GM20431 (cell line): ENCODE results near the gene COL21A1.
"Not testable (repeated sequence)": the region's sequence is repeated elsewhere in the genome, so short reads cannot be mapped to it uniquely, and the experiment has no call there.

Experiments
- in situ Hi-C: fragments of 300-500 bp; cut with MseI, MboI; formaldehyde crosslinking; loops from one replicate; pipeline ENCODE4 v1.15.0; 2020; ENCODE audit warnings: low sequenced_read_pairs; ENCODE audit not compliant: unreplicated experiment

The COL21A1 gene

GRCh38 chr6:56246881-56247653, at the start of gene COL21A1:
Gene COL21A1, minus strand, starts transcription at chr6:56247580. Its CDS starts 64,962 bp downstream, at chr6:56182618.
- in situ Hi-C loops, result no loop called here

DNA sequence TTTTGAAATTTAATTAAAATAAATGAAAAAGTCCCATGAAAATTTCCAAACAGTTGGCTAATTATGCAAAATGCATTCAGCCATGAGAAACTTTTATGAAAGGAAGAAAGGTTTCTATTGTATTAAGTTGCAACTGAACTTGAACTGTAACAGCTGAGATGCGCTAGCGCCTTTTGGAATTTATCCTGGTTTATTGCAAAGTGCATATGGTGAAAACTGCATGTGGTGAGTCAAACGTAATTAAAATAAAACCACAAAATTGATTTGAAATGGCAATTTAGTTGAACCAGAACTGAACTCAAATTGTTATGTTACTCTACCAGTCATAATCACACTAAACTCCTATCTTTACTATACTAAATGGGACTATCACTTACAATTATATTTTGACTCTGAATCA, 46.4 kb upstream of the COL21A1 start:
- in situ Hi-C loops, result loop anchor here (25.0 kb wide), 1 partner anchor 306 kb away; no protein-coding TSS in a partner anchor

- in situ Hi-C loops, result loop anchor here (25.0 kb wide), 1 partner anchor 305 kb away; no protein-coding TSS in a partner anchor
Measured at GRCh38 chr6:56292505-56293181, 45.3 kb upstream of the COL21A1 start.

DNA sequence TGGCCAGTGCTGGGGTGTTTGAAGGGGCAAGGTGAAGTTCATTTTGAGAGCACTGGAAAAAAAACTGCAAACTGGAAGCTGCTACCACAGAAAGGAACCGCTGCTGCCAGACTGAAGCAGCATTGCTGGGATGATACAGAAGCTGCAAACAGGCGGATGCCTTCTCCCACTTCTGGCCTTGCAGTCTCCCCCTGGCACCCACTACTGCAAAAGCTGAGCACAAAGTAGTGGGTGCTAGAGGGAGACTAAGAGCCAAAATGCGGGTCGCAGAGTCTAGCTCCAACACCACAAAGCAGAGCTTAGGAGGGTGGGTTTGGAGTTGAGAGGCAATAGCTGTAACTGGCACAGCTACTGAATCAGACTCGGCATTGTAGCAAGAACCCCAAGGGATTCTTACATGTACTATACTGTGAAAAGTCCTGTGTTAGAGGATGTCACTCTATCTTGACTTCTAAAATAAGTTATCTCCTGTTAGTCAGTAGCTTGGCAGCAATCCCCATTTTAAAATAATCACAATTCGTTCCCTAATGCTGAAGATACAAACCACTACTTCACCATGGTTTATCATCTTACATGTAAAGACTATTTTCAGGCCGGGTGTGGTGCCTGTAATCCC, 44.0 kb upstream of the COL21A1 start:
- in situ Hi-C loops, result loop anchor here (25.0 kb wide), 1 partner anchor 304 kb away; no protein-coding TSS in a partner anchor

DNA sequence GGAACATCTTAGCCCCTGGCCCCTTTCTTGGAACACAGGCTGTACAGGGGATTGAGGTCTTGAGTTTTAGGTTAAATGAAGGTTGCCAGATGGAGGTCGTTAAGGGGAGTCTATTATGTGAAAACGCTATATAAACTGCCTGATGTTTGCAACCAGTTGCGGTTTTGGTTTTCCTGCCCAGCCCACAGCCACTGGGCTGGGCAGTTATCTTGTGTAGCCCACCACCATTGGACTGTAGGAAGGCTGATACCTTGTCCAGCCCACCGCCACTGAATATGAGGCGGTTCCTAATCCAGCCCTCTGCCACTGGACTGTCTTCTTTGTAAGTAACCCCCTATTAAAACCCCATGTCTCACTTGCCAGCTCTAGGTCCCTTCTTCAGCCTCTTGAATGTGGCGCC, 42.3 kb upstream of the COL21A1 start:
- in situ Hi-C loops, result loop anchor here (25.0 kb wide), 1 partner anchor 302 kb away; no protein-coding TSS in a partner anchor

- in situ Hi-C loops, result loop anchor here (25.0 kb wide), 1 partner anchor 301 kb away; no protein-coding TSS in a partner anchor
Measured at GRCh38 chr6:56288347-56288746, 41.0 kb upstream of the COL21A1 start.

GRCh38 chr6:56282391-56282790, 35.0 kb upstream of the COL21A1 start:
- in situ Hi-C loops, result loop anchor here (25.0 kb wide), 1 partner anchor 295 kb away; no protein-coding TSS in a partner anchor

- in situ Hi-C loops, result loop anchor here (25.0 kb wide), 1 partner anchor 293 kb away; no protein-coding TSS in a partner anchor
Measured at GRCh38 chr6:56280126-56280525, 32.7 kb upstream of the COL21A1 start.

- in situ Hi-C loops, result loop anchor here (25.0 kb wide), 1 partner anchor 292 kb away; no protein-coding TSS in a partner anchor
Measured at GRCh38 chr6:56279331-56280080, 32.1 kb upstream of the COL21A1 start.

- in situ Hi-C loops, result loop anchor here (25.0 kb wide), 1 partner anchor 291 kb away; no protein-coding TSS in a partner anchor
Measured at GRCh38 chr6:56278171-56278591, 30.8 kb upstream of the COL21A1 start.

GRCh38 chr6:56270812-56271441, 23.5 kb upstream of the COL21A1 start:
- in situ Hi-C loops, result no loop called here

DNA sequence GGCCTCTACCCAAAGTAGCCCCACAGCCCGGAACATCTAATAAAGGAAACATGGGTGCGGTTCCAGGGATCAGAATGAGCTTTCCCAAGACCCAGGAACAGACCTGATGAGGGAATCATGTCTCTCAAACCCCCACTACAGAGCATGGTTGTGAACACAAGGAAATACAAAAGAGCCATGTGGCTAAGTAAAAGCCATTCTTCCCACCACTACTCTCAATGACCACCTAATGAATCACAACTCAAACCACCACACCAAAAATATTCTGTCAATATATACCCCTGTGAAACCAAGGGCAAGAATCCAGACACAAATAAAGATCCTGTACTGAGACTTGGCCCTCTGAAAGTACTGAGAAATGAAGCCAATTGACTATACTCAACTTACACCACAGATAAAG, 20.9 kb upstream of the COL21A1 start:
- in situ Hi-C loops, result no loop called here

- in situ Hi-C loops, result no loop called here
Measured at GRCh38 chr6:56266011-56266410, 18.6 kb upstream of the COL21A1 start.

- in situ Hi-C loops, result no loop called here
Measured at GRCh38 chr6:56263596-56264315, 16.4 kb upstream of the COL21A1 start.

- in situ Hi-C loops, result not testable (repeated sequence)
Measured at GRCh38 chr6:56260593-56260992, 13.2 kb upstream of the COL21A1 start.

DNA sequence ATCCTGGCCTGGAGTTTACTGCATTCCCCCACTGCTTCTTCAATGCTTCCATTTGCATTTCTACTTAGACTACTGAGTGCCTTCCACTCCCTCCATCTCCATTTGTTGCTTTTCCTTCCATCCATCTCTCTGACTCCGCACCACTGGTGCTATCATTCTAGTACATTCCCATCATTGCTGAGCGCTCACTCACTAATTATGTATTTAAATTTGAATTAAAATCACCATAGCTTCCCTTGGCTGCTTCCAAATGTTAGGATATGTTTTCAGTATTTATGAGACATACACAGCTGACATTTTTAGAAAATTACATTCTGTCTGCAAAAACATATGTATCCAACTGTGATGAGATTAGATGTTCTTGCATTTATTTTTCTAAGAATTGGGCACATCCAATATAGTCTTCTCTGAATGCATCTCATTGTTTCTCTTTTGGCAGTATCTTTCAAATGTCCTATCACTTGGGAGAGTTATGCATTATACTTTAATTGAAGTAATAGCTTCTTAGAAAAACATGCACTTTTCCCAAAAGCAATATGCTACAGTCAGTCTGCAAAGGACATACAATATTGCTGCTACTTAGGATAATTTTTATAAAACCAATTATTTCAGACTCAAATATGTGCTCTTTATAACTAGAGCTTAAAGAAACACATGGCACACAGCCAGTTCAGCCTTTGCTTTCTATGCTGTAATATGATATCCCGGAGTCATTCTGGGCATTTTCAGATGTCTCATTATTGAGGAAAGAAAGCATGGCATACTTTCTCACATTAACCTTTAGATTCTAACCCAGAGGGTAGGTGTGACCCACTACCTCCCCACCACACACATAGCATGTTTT, 12.1 kb upstream of the COL21A1 start:
- in situ Hi-C loops, result no loop called here

GRCh38 chr6:56255349-56255748, 8.0 kb upstream of the COL21A1 start:
- in situ Hi-C loops, result no loop called here

DNA sequence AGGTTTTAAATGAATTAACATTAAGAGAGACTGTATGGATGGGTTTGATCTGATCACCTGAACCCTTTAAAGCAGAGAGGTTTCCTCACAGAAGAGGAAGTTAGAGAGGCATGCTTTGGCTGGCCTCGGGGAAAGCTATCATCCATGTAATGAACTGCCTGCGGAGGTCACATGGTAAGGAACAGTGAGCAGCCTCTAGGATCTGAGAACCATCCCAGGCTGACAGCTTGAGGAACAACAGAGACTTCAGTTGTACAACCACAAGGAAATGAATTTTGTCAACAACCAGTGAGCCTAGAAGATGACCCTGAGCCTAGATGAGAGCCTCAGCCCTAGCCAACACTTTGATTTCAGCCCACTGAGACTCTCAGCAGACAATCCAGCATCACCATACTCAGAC, 2.9 kb upstream of the COL21A1 start:
- in situ Hi-C loops, result no loop called here
